Right lobe of liver (tissue), 6 donors: ENCODE data around the gene PRDM16. TPM values are rescaled to one million over a fixed set of nuclear protein-coding genes. Genes with fewer than 3 reads are reported as not detected.

ENCODE experiments used
- ATAC-seq, 4 donors: fragments of 200-7000 bp; cut with Tn5 transposase; one replicate each; pipeline ENCODE4 v1.9.1; 2020; ENCODE audit warnings: mild to moderate bottlenecking in 4 of 4, moderate library complexity in 4 of 4
- DNase-seq, 3 donors: peaks; one replicate each; pipeline ENCODE4 v3.0.0-alpha.2; 2020
- H3K27ac ChIP-seq, 3 donors: fragments of 200-600 bp; one replicate each; pipeline ENCODE4 v1.8.0; 2022
- H3K27me3 ChIP-seq, 2 donors: fragments of 200-600 bp; one replicate each; pipeline ENCODE4 v1.8.0; 2022
- H3K36me3 ChIP-seq, 4 donors: fragments of 200-600 bp; sonication (generic) in 1 of 4; one replicate each; pipeline versions ENCODE4 v1.5.1 to v1.8.0; 2017 to 2022; ENCODE audit warnings: control low read depth in 1 of 4
- H3K4me1 ChIP-seq, 4 donors: fragments of 200-600 bp; sonication (generic) in 1 of 4; one replicate each; pipeline versions ENCODE4 v1.5.1 to v1.8.0; 2017 to 2022; ENCODE audit warnings: control low read depth in 1 of 4
- H3K4me3 ChIP-seq, 3 donors: fragments of 200-600 bp; one replicate each; pipeline ENCODE4 v1.8.0; 2022
- H3K9me3 ChIP-seq, 4 donors: fragments of 200-600 bp; sonication (generic) in 1 of 4; one replicate each; pipeline versions ENCODE4 v1.5.1 to v1.8.0; 2017 to 2022; ENCODE audit warnings: control low read depth in 1 of 4
- POLR2A ChIP-seq: fragments of 450-650 bp; IDR thresholded peaks from one replicate; pipeline ENCODE4 v1.6.1; 2017; ENCODE audit warnings: antibody characterized with exemption, mild to moderate bottlenecking
- WGBS: methylation state at CpG from one replicate; pipeline ENCODE4 v1.1.6; 2018; ENCODE audit warnings: low coverage, low lambda C conversion rate; ENCODE audit not compliant: insufficient coverage; ENCODE audit errors: missing lambda C conversion rate; 5-methylcytosine and 5-hydroxymethylcytosine counted together
- intact Hi-C, 2 donors: fragments of 100-400 bp; cut with DNase I; formaldehyde crosslinking; loops; one replicate each; pipeline versions ENCODE4 v1.11.2 to v1.14.1; 2022
- total RNA-seq, 6 experiments: library from RNA; depleted of rRNA in 2 of 6; stranded (reverse); fragments of >200 nt in 2 of 6; fragmentation: NEBNext Ultra II Directional in 3 of 6; extraction: Animal tissue kit (Norgen Biotek cat#: 25700) in 3 of 6; gene quantifications; one replicate each; pipeline versions ENCODE4 v1.1.0 to v1.2.4, GENCODE V29; 2016 to 2023
- TF ChIP-seq, protein P1 (sequence below), 4 donors: fragments of 200-600 bp in 3 of 4; fragments of 450-650 bp in 1 of 4; IDR thresholded peaks; one replicate each; pipeline versions ENCODE4 v1.5.1 to v1.8.0; 2016 to 2022; ENCODE audit warnings: antibody characterized with exemption in 4 of 4, mild to moderate bottlenecking in 2 of 4
- donor health status: DM: no; HTN: yes; CAD: no.
- donor health status: DM: no; HTN: no; CAD: no.
- donor health status: DM: no; HTN: no; CAD: no.
- donor health status: DM: no; HTN: yes; CAD: no.
- donor health status: DM: no; HTN: yes; CAD: no.

The PRDM16 gene
- total RNA-seq, 6 experiments from 2014 or later, result 0.06 to 0.75 (median 0.28) TPM

- 59% methylated on average over 7 of the region's 26 CpGs for WGBS
- no peak for DNase-seq
- H3K4me3 ChIP-seq, result no peak overlapping the region
These were observed 255.0 kb downstream of the PRDM16 start for GRCh38 chr1:3323796-3324703.

DNA sequence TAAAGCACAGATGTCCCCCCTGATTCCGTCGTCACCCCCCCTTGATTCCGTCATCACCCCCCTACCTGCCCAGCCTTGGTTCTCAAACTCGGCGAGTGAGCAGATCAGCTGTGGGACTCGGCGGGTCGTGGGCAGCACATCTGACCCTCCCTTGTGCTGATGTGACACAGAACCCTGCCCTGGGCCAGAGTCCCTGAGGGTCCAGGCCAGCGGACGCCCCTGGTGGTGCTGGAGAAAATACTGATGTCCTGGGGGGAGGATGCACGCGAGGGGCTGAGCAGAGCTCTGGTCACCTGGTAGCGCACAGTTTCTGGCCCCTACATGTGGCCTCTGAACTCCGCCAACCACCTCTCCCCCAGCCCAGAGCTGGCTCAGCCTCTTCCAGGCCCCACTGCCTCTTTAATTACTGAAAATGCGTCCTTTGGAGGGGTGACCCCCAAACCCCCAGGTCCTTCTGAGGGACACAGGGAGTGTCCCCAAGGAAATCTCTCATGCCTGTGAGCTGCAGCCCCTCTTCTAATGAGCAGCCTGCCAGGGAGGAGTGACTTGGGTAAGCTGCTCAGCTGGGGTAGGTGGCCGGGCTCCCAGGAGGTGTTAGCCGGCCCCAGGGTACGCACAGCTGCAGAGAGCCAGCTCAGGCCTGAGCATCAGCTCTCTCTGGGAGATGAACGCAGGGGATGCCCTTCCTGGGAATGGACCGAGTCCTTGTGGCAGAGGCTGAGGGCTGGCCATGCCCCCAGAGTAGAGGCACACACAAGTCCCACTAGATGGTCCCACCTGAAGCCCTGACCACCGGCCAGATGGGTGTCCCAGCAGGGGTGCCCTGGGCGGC, 255.9 kb downstream of the PRDM16 start:
- DNase-seq (no peak), ATAC-seq (no peak)
- Histone ChIP-seq H3K4me3 (no peak overlapping the region), H3K36me3 (no peaks in the 10 kb centered on the region), H3K27me3 (no peaks in the 10 kb centered on the region), H3K9me3 (no peaks in the 10 kb centered on the region), H3K27ac (no peak overlapping the region), H3K4me1 (peaks cover 0 to 10% (median 4%) of the 10 kb centered on the region in 4 donors)
- WGBS, result no CpG with 5 or more reads among the region's 22 CpGs
- intact Hi-C loops, result no loop called here
- TF ChIP-seq, protein P1, sequence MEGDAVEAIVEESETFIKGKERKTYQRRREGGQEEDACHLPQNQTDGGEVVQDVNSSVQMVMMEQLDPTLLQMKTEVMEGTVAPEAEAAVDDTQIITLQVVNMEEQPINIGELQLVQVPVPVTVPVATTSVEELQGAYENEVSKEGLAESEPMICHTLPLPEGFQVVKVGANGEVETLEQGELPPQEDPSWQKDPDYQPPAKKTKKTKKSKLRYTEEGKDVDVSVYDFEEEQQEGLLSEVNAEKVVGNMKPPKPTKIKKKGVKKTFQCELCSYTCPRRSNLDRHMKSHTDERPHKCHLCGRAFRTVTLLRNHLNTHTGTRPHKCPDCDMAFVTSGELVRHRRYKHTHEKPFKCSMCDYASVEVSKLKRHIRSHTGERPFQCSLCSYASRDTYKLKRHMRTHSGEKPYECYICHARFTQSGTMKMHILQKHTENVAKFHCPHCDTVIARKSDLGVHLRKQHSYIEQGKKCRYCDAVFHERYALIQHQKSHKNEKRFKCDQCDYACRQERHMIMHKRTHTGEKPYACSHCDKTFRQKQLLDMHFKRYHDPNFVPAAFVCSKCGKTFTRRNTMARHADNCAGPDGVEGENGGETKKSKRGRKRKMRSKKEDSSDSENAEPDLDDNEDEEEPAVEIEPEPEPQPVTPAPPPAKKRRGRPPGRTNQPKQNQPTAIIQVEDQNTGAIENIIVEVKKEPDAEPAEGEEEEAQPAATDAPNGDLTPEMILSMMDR (IDR thresholded peaks at IDR 0.05), result no peak
- TF ChIP-seq POLR2A, result no peak

More at GRCh38 chr1:3323796-3324703, 255.0 kb downstream of the PRDM16 start:
- Histone ChIP-seq H3K27me3 (no peaks in the 10 kb centered on the region), H3K27ac (no peak overlapping the region), H3K9me3 (no peaks in the 10 kb centered on the region), H3K4me1 (peaks cover 0 to 10% (median 4%) of the 10 kb centered on the region in 4 donors), H3K36me3 (no peaks in the 10 kb centered on the region)
- TF ChIP-seq, protein P1 (IDR thresholded peaks at IDR 0.05), result no peak
- TF ChIP-seq POLR2A, result no peak
- ATAC-seq, result no peak
- intact Hi-C loops, result no loop called here

- Histone ChIP-seq H3K4me1 (no peaks in the 10 kb centered on the region), H3K27ac (no peak overlapping the region), H3K27me3 (no peaks in the 10 kb centered on the region), H3K4me3 (no peak overlapping the region), H3K36me3 (no peaks in the 10 kb centered on the region), H3K9me3 (no peaks in the 10 kb centered on the region)
- intact Hi-C loops, result no loop called here
- ATAC-seq (no peak), DNase-seq (no peak)
- no peak for TF ChIP-seq POLR2A
- TF ChIP-seq, protein P1 (IDR thresholded peaks at IDR 0.05), result no peak
- whole genome bisulfite sequencing, result 43% methylated on average over 1 of the region's 21 CpGs
These were observed 257.7 kb downstream of the PRDM16 start for GRCh38 chr1:3326516-3327388.

GRCh38 chr1:3327389-3327702, 258.3 kb downstream of the PRDM16 start:
- Histone ChIP-seq H3K36me3 (no peaks in the 10 kb centered on the region), H3K27ac (no peak overlapping the region), H3K4me1 (no peaks in the 10 kb centered on the region), H3K27me3 (no peaks in the 10 kb centered on the region), H3K9me3 (no peaks in the 10 kb centered on the region), H3K4me3 (no peak overlapping the region)
- TF ChIP-seq, protein P1 (IDR thresholded peaks at IDR 0.05), result no peak
- TF ChIP-seq POLR2A, result no peak
- no CpG with 5 or more reads among the region's 15 CpGs for WGBS
- no peak for DNase-seq
- no peak for ATAC-seq
- intact Hi-C loops, result no loop called here
